NT2/D1 (cell line): ENCODE measurements around the gene TFF2.

Experiments
- SUZ12 ChIP-seq: IDR thresholded peaks from 2 replicates; pipeline ENCODE4 v1.6.1; 2011; ENCODE audit not compliant: insufficient read length, insufficient read depth; ENCODE audit errors: extremely low read depth
- YY1 ChIP-seq: IDR thresholded peaks from 2 replicates; pipeline ENCODE4 v1.6.1; 2011; ENCODE audit not compliant: insufficient read length, insufficient read depth
- ZNF274 ChIP-seq: IDR thresholded peaks from 2 replicates; pipeline ENCODE4 v1.6.1; 2011; ENCODE audit warnings: mild to moderate bottlenecking, low read depth, low read length

- TF ChIP-seq YY1 (no peak), ZNF274 (no peak), SUZ12 (no peak)
Observed at GRCh38 chr21:42382915-42383314, 32.1 kb upstream of the TFF2 start.
